ENCODE data around the gene GLOD5.

Gene GLOD5

GRCh38 chrX:48761674-48762471 lies at the start of gene GLOD5:
Gene GLOD5 (plus strand): TSS chrX:48761747. CDS start chrX:48761791, 44 bp downstream.
- DNase-seq (ENCODE audit: low read depth in 2 of 3, low spot score in 2 of 3), result no peak

DNA sequence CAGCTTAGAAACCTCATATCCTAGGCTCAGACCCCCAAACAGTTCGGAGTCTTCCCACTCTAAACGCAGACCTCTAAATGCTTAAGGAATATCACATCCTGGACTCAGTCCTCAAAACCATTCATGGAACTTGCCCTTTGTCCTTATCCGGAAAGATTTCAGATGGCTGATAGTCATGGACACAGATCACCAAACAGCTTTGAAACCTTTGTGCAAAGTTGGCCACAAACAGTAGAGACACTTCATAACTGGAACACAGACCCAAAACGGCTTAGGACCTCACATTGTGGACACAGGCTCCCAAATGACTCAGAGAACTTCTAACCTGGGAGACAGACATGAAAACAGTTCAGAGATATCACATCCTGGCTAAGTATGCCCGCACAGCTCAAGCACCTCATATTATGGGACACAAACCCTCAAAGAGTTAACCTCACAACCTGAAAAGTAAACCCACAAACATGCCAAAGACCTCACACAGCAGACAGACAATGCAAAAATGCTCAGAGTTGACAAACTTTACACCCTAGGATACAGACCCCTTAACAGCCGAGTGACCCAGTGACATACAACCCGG lies 49.5 kb upstream of the GLOD5 start:
- no peak for DNase-seq (ENCODE audit: low read depth in 2 of 3, low spot score in 2 of 3)

GRCh38 chrX:48713847-48714246 lies 47.7 kb upstream of the GLOD5 start:
- DNase-seq (ENCODE audit: low read depth in 2 of 3, low spot score in 2 of 3), result no peak

DNA sequence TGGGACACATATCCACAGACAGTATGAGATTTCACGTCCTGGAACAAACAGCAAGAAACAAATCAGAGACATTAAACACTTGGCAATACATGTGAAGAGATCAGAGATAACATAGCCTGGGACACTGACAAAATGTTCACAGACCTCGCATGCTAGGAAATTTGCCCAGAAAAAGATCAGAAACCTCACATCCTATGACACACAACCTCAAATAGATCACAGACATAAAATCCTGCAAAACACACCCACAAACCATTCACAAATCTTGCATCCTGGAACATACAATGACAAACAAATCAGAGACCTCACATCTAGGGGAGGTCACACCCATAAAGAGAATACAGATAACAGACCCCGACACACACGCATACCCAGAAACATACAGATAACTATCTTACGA lies 47.0 kb upstream of the GLOD5 start:
- DNase-seq (ENCODE audit: low read depth in 2 of 3, low spot score in 2 of 3), result no peak

- DNase-seq (ENCODE audit: low read depth in 2 of 3, low spot score in 2 of 3), result no peak
Observed at GRCh38 chrX:48715072-48715471, 46.5 kb upstream of the GLOD5 start.

- no peak for DNase-seq (ENCODE audit: low read depth in 2 of 3, low spot score in 2 of 3)
Observed at GRCh38 chrX:48715876-48716502, 45.6 kb upstream of the GLOD5 start.

- no peak for DNase-seq (ENCODE audit: low read depth in 2 of 3, low spot score in 2 of 3)
Observed at GRCh38 chrX:48719958-48720357, 41.6 kb upstream of the GLOD5 start.

GRCh38 chrX:48720577-48721250 lies 40.8 kb upstream of the GLOD5 start:
- DNase-seq (ENCODE audit: low read depth in 2 of 3, low spot score in 2 of 3), result no peak

- no peak for DNase-seq (ENCODE audit: low read depth in 2 of 3, low spot score in 2 of 3)
Observed at GRCh38 chrX:48721916-48722315, 39.6 kb upstream of the GLOD5 start.

DNA sequence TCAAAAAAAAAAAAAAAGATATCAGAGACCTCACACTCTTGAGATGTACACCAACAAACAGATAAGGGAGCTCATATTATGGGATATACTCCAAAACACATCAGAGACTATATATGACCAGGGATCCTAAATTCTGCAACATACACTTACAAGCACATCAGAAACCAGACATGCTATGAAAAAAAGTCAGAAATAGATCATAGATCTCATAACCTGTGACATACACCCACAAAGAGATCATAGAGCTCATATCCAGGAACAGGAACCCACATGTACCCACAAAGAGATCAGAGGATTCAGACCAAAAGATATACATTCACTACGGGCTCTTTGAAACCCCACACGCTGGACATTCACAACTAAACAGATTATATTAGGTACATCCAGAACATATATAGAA lies 35.0 kb upstream of the GLOD5 start:
- no peak for DNase-seq (ENCODE audit: low read depth in 2 of 3, low spot score in 2 of 3)

DNA sequence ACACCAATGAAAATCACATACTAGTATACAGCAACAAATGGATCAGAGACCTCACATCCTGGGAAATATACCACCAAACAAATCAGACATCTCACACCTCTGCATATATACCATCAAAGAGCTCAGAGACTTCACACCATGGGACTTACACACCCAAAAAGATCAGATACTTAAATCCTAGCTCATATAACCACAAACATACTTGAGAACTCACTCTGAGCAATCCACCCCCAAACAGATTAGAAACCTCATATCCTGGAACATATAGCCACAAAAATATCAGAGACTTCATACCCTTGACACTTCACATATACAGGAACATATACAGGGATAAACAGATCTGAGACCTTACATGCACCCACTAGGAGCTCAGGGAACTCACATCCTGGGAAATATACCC lies 32.9 kb upstream of the GLOD5 start:
- no peak for DNase-seq (ENCODE audit: low read depth in 2 of 3, low spot score in 2 of 3)

DNA sequence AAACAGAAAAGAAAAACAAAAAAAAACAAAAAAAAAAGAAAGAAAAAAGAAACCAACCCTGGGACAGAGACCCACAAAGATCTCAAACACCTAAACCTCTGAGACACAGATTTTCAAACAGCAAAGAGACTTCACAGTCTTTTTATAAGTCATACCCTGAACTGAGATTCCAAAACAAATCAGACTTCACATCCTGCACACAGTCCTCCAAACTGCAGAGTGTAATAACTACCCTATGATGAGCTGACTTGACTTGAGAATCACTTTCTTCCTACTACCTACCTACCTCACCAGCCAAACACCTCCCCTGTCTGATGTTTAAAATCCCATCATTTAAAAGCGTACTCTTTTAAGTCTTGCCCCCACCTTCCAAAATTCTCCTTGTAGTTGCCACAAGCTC lies 25.2 kb upstream of the GLOD5 start:
- no peak for DNase-seq (ENCODE audit: low read depth in 2 of 3, low spot score in 2 of 3)

- DNase-seq (ENCODE audit: low read depth in 2 of 3, low spot score in 2 of 3), result no peak
Observed at GRCh38 chrX:48736878-48737212, 24.7 kb upstream of the GLOD5 start.

DNA sequence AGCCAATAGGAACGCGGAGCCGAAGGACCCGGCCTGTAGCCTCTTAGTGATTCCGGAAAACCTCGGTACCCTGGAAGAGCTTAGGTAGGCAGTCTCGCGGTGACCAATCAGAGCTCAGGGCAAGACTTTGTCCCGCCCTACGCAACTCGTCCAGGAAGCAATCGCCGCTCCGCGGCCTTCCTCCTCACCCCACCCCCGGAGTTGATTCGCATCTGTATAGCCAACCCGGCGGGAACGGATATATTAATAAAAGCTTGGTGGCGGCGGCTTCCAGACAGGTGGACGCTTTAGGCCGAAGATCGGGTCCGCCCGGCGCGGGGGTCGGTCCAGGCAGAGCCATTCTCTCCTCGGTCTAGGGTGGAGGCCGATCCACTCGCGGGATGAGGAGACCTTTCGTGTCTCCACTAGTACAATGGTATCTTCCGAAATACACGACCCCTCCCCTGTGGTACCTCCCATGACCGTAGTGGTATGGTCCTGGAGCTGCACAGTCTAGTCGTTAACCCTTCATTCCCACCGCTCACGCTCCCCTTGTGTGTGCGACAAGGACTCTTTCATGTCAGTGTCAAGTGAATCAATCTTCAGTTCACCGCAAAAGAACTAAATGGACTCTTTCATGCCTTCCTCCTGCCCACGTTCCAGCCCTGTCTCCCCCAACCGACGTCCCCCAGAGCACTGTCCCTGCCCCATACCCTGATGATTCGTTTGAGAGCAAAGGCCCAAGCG lies 24.2 kb upstream of the GLOD5 start:
- peak; percentile 34 to 63 (median 60) for DNase-seq (ENCODE audit: low read depth in 2 of 3, low spot score in 2 of 3)

- DNase-seq (ENCODE audit: low read depth in 2 of 3, low spot score in 2 of 3), result no peak
Observed at GRCh38 chrX:48737940-48738339, 23.6 kb upstream of the GLOD5 start.

GRCh38 chrX:48741834-48742233 lies 19.7 kb upstream of the GLOD5 start:
- DNase-seq (ENCODE audit: low read depth in 2 of 3, low spot score in 2 of 3), result no peak

- DNase-seq (ENCODE audit: low read depth in 2 of 3, low spot score in 2 of 3), result no peak
Observed at GRCh38 chrX:48745222-48745621, 16.3 kb upstream of the GLOD5 start.

GRCh38 chrX:48747415-48748016 lies 14.0 kb upstream of the GLOD5 start:
- DNase-seq (ENCODE audit: low read depth in 2 of 3, low spot score in 2 of 3), result no peak

DNA sequence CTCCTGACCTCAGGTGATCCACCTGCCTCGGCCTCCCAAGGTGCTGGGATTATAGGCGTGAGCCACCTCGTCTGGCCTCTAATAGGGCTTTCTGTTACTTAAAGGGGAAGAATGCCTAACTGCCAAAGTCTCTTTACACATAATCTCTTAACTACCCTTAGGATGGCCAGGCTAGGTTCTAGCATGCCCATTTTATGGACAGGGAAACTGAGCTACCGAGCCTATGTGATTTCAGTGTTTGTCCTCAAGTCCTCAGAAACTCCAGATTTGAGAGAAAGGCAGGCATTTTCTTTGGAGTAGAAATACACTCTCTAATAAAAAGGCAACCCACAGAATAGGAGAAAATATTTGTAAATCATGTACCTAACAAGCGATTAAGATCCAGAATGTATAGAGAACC lies 12.4 kb upstream of the GLOD5 start:
- no peak for DNase-seq (ENCODE audit: low read depth in 2 of 3, low spot score in 2 of 3)

DNA sequence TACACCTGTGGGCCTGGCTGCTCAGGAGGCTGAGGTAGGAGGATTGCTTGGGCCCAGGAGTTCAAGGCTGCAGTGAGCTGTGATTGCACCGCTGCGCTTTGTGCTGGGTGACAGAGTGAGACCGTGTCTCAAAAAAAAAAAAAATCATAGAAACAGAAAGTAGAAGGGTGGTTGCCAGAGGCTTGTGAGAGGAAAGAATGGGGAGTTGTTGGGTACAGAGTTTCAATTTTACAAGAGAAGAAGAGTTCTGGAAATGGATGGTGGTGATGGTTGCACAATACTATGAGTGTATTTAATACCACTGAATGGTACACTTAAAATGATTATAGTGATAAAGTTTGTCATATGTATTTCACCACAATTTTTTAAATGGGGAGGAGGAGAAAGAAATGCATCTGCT lies 10.2 kb upstream of the GLOD5 start:
- DNase-seq (ENCODE audit: low read depth in 2 of 3, low spot score in 2 of 3), result no peak

DNA sequence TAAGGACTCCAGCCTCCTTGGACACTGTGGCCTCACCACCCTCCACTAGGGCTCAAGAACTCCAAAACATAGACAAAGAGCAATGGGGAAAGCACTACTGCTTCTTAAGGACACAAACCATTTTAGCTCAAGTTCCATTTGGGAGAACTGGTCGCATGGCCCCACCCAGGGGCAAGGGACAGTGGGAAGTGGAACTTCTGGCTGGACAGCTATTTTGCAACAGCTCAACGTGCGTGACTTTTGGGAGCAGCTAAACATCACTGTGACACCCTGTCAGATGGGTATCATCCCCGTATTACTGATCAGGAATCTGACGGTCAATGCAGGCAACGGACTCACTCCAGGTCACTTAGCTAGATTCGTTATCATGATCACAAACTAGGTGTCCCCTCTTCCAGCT lies 9.0 kb upstream of the GLOD5 start:
- no peak for DNase-seq (ENCODE audit: low read depth in 2 of 3, low spot score in 2 of 3)

All from activated CD8-positive, alpha-beta memory T cell treated with anti-CD3 and anti-CD28 coated beads for 48 hours (primary cell).